COR-L47 (cell line): ENCODE data around the gene ZNF140.

ENCODE experiments used
- DNase-seq: peaks from one replicate; lab custom pipeline; 2025; lab: John Stamatoyannopoulos, UW

Gene ZNF140

GRCh38 chr12:133080368-133081158 lies at the start of gene ZNF140:
ZNF140 (plus strand) TSS chr12:133080923; CDS start chr12:133081321, 398 bp downstream.
- peak; percentile 99 for DNase-seq

GRCh38 chr12:133037207-133038005 lies 43.3 kb upstream of the ZNF140 start, which contains the start of gene ZNF84:
ZNF84 (plus strand) TSS chr12:133037509; CDS start chr12:133041468, 3,959 bp downstream.
- peak; percentile 99 for DNase-seq

- no peak for DNase-seq
Measured at GRCh38 chr12:133038118-133038709, 42.5 kb upstream of the ZNF140 start.

- no peak for DNase-seq
Measured at GRCh38 chr12:133046698-133047097, 34.0 kb upstream of the ZNF140 start.

GRCh38 chr12:133057446-133057845 lies 23.3 kb upstream of the ZNF140 start:
- DNase-seq, result no peak

- no peak for DNase-seq
Measured at GRCh38 chr12:133058203-133059113, 22.3 kb upstream of the ZNF140 start.

- no peak for DNase-seq
Measured at GRCh38 chr12:133061954-133062353, 18.8 kb upstream of the ZNF140 start.

- DNase-seq, result no peak
Measured at GRCh38 chr12:133063556-133063955, 17.2 kb upstream of the ZNF140 start.

- no peak for DNase-seq
Measured at GRCh38 chr12:133073836-133074235, 6.9 kb upstream of the ZNF140 start.

- peak; percentile 99 for DNase-seq
Measured at GRCh38 chr12:133080026-133080367, 726 bp upstream of the ZNF140 start.

GRCh38 chr12:133081159-133081780 lies 547 bp downstream of the ZNF140 start:
- DNase-seq, result no peak

- no peak for DNase-seq
Measured at GRCh38 chr12:133083345-133083744, 2.6 kb downstream of the ZNF140 start.

GRCh38 chr12:133105620-133106019 lies 24.9 kb downstream of the ZNF140 start:
- DNase-seq, result no peak

GRCh38 chr12:133106253-133106652 lies 25.5 kb downstream of the ZNF140 start:
- DNase-seq, result no peak

GRCh38 chr12:133107121-133107520 lies 26.4 kb downstream of the ZNF140 start:
- no peak for DNase-seq

- DNase-seq, result no peak
Measured at GRCh38 chr12:133108150-133108549, 27.4 kb downstream of the ZNF140 start.

GRCh38 chr12:133120385-133121191 lies 39.9 kb downstream of the ZNF140 start:
- no peak for DNase-seq

GRCh38 chr12:133124674-133125073 lies 44.0 kb downstream of the ZNF140 start:
- DNase-seq, result no peak

- no peak for DNase-seq
Measured at GRCh38 chr12:133129368-133130037, 48.8 kb downstream of the ZNF140 start.
